ENCODE results near the gene MESP2. TPM values are rescaled to one million over a fixed set of nuclear protein-coding genes. Genes with fewer than 3 reads are reported as not detected.
A peak's percentile ranks its signal among the peaks of the same experiment; 100 is the strongest.

Gene MESP2
- total and polyA plus RNA-seq, 2 of the 13 experiments (the other 11 are each of a cell fraction or from before 2014, with no cell fraction given), result not detected

- TF ChIP-seq, protein P1, sequence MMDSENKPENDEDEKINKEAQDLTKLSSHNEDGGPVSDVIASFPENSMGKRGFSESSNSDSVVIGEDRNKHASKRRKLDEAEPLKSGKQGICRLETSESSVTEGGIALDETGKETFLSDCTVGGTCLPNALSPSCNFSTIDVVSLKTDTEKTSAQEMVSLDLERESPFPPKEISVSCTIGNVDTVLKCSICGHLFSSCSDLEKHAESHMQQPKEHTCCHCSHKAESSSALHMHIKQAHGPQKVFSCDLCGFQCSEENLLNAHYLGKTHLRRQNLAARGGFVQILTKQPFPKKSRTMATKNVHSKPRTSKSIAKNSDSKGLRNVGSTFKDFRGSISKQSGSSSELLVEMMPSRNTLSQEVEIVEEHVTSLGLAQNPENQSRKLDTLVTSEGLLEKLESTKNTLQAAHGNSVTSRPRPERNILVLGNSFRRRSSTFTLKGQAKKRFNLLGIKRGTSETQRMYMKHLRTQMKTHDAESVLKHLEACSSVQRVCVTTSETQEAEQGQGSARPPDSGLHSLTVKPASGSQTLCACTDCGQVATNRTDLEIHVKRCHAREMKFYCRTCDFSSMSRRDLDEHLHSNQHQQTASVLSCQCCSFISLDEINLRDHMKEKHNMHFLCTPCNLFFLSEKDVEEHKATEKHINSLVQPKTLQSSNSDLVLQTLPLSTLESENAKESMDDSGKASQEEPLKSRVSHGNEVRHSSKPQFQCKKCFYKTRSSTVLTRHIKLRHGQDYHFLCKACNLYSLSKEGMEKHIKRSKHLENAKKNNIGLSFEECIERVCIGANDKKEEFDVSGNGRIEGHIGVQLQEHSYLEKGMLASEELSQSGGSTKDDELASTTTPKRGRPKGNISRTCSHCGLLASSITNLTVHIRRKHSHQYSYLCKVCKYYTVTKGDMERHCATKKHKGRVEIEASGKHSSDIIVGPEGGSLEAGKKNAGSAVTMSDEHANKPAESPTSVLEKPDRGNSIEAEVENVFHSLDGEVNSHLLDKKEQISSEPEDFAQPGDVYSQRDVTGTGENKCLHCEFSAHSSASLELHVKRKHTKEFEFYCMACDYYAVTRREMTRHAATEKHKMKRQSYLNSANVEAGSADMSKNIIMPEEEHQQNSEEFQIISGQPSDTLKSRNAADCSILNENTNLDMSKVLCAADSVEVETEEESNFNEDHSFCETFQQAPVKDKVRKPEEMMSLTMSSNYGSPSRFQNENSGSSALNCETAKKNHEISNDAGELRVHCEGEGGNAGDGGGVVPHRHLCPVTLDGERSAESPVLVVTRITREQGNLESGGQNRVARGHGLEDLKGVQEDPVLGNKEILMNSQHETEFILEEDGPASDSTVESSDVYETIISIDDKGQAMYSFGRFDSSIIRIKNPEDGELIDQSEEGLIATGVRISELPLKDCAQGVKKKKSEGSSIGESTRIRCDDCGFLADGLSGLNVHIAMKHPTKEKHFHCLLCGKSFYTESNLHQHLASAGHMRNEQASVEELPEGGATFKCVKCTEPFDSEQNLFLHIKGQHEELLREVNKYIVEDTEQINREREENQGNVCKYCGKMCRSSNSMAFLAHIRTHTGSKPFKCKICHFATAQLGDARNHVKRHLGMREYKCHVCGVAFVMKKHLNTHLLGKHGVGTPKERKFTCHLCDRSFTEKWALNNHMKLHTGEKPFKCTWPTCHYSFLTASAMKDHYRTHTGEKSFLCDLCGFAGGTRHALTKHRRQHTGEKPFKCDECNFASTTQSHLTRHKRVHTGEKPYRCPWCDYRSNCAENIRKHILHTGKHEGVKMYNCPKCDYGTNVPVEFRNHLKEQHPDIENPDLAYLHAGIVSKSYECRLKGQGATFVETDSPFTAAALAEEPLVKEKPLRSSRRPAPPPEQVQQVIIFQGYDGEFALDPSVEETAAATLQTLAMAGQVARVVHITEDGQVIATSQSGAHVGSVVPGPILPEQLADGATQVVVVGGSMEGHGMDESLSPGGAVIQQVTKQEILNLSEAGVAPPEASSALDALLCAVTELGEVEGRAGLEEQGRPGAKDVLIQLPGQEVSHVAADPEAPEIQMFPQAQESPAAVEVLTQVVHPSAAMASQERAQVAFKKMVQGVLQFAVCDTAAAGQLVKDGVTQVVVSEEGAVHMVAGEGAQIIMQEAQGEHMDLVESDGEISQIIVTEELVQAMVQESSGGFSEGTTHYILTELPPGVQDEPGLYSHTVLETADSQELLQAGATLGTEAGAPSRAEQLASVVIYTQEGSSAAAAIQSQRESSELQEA (CRISPR knock-in tag; IDR thresholded peaks at IDR 0.05; ENCODE audit: not compliant biosample characterization), result no peak
- TF ChIP-seq ZNF329 (CRISPR knock-in tag; IDR thresholded peaks at IDR 0.05; ENCODE audit: low read depth) (no peak), FOXP4 (CRISPR knock-in tag; IDR thresholded peaks at IDR 0.05) (peak; percentile 71), ZHX1 (CRISPR knock-in tag; IDR thresholded peaks at IDR 0.05; ENCODE audit: low read depth) (no peak), ARNT (IDR thresholded peaks at IDR 0.05) (no peak), CREM (IDR thresholded peaks at IDR 0.05) (no peak), CREM (CRISPR knock-in tag; IDR thresholded peaks at IDR 0.05) (no peak), ZNF589 (CRISPR knock-in tag; conservative IDR thresholded peaks at IDR 0.05) (no peak)
- TF ChIP-seq, protein P2, sequence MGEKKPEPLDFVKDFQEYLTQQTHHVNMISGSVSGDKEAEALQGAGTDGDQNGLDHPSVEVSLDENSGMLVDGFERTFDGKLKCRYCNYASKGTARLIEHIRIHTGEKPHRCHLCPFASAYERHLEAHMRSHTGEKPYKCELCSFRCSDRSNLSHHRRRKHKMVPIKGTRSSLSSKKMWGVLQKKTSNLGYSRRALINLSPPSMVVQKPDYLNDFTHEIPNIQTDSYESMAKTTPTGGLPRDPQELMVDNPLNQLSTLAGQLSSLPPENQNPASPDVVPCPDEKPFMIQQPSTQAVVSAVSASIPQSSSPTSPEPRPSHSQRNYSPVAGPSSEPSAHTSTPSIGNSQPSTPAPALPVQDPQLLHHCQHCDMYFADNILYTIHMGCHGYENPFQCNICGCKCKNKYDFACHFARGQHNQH (CRISPR knock-in tag; IDR thresholded peaks at IDR 0.05), result peak; percentile 97
These were observed 30.7 kb downstream of the MESP2 start (continued) for GRCh38 chr15:89806559-89807550.
